G401.6 (cell line): Measurements from ENCODE around the gene FAM174A.
A peak's percentile ranks its signal among the peaks of the same experiment; 100 is the strongest.
"Not testable (repeated sequence)": the region's sequence is repeated elsewhere in the genome, so short reads cannot be mapped to it uniquely, and the experiment has no call there.

ENCODE experiments used
- FAIRE-seq: peaks from 2 replicates; lab custom pipeline; 2012; peaks lifted over from hg19 to GRCh38; lab: Jason Lieb, UNC

FAM174A gene

GRCh38 chr5:100576217-100576751, 41.1 kb downstream of the FAM174A start:
- FAIRE-seq = no peak

GRCh38 chr5:100577506-100577905, 42.3 kb downstream of the FAM174A start:
- FAIRE-seq = no peak

- FAIRE-seq = no peak
Measured at GRCh38 chr5:100584069-100584468, 48.9 kb downstream of the FAM174A start.

- FAIRE-seq = no peak
Measured at GRCh38 chr5:100584889-100585288, 49.7 kb downstream of the FAM174A start.

DNA sequence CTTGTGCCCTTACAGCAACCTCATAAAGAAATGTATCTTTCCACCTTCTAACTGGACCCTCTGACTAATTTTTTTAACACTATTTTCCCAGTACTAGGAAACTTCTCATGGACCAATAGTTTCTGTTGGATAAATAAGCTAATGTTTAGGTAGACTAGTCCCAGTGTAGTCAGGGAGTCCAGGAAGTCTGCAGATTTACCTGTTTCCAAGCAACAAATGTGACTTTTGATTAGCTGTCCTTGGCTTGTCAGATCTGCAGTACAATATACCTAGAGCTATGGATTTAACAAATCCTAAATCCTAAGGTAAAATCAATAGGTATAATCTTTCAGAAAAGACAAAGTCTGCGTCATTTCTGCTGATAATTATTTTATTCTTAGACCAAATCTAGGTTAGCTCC, 55.7 kb downstream of the FAM174A start:
- FAIRE-seq = no peak

GRCh38 chr5:100595152-100595811, 60.1 kb downstream of the FAM174A start:
- FAIRE-seq = no peak

DNA sequence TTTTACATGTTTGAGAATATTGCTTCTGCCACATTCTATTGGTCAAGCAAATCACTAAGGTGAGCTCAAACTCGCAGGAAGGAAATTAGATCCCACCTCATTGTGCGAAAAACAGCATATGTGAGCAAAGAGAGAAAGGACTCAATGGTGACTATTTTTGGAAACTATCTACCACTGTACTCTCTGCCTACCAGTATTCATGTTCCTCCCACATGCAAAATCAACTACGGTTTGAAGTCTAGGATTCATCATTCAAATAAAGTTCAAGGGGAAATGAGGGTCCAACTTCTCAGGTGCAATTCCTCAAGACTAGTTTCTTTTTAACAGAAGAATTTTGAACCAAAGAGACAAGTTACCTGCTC, 60.6 kb downstream of the FAM174A start:
- no peak for FAIRE-seq

GRCh38 chr5:100598446-100598845, 63.3 kb downstream of the FAM174A start:
- no peak for FAIRE-seq

GRCh38 chr5:100600298-100600994, 65.3 kb downstream of the FAM174A start:
- FAIRE-seq = no peak

GRCh38 chr5:100603141-100603540, 68.0 kb downstream of the FAM174A start:
- no peak for FAIRE-seq

DNA sequence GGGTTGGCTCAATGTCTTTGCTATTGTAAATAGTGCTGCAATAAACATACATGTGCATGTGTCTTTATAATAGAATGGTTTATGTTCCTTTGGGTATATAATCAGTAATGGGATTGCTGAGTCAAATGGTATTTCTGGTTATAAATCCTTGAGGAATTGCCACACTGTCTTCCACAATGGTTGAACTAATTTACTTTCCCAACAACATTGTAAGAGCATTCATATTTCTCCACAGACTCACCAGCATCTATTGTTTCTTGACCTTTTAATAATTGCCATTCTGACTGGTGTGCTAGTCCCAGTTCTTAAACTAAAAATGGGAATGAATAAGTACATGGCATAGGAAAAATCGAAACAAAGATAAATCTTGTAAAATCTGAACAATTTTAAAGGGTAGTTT, 68.8 kb downstream of the FAM174A start:
- FAIRE-seq = not testable (repeated sequence)

GRCh38 chr5:100609594-100609993, 74.4 kb downstream of the FAM174A start:
- FAIRE-seq = no peak

DNA sequence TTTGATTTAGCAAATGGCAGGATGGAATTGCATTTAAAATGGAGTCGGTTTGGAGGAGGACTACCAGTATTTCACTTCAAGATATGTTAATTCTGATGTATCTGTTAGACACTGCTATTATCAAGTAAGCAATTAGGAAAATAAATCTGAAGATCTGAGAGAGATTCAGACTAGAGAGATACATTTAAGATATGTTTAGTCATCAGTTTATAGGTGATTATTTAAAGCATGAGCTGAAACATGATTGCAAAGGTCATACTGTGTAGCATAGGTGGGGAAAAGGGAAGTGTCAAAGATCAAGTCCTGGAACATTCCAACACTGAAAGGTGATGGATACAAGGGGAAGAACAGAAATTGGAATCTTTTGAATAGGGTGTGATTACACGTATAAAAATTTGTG, 79.1 kb downstream of the FAM174A start:
- no peak for FAIRE-seq

- no peak for FAIRE-seq
Measured at GRCh38 chr5:100615362-100615761, 80.2 kb downstream of the FAM174A start.

DNA sequence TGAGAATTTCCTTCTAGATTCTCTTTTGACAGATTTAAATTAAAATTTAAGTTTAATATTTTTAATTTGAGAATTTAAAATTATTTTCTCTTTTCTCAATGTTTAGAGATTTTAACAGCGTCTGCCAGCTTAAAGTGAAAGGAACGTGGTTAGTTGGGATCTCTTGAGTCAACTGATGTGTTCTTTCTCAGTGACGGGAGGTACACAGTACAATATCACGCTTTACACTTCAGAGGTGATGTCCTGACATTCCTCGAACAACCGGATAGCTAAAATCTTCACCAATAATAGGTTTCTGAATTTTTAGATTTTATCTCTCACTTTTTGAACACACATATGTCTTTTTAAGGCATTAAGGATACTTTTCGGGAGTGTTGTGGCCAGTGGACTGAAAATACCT, 81.1 kb downstream of the FAM174A start:
- no peak for FAIRE-seq

- FAIRE-seq = no peak
Measured at GRCh38 chr5:100616981-100617380, 81.8 kb downstream of the FAM174A start.

GRCh38 chr5:100623719-100624118, 88.5 kb downstream of the FAM174A start:
- peak; percentile 25 for FAIRE-seq

GRCh38 chr5:100634937-100635534, 99.9 kb downstream of the FAM174A start:
- FAIRE-seq = no peak
